Sciatic nerve (tissue), 1 donor: ENCODE results near the gene KRT24. TPM values are rescaled to one million over a fixed set of nuclear protein-coding genes. Genes with fewer than 3 reads are reported as not detected.

Source experiments
- total RNA-seq: library from RNA; stranded (reverse); fragmentation: NEBNext Ultra II Directional; extraction: Animal tissue kit (Norgen Biotek cat#: 25700); gene quantifications from one replicate; pipeline ENCODE4 v1.2.1, GENCODE V29; 2021
- donor health status: DM: no; HTN: no; CAD: no.

Gene KRT24
- total RNA-seq, 1 donor from 2014 or later = 0.53 TPM

Other genes starting within 250 kb of the KRT24 start
- gene TNS4, start 202.1 kb downstream of the KRT24 start, total RNA-seq = 0.36 TPM
- gene CCR7, start 138.3 kb downstream of the KRT24 start, total RNA-seq = 1.4 TPM
- 115 TPM for gene SMARCE1, start 55.9 kb downstream of the KRT24 start, total RNA-seq
- gene KRT222, start 38.6 kb downstream of the KRT24 start, total RNA-seq = 8.2 TPM
- gene KRT25, start 51.6 kb upstream of the KRT24 start, total RNA-seq = not detected
- not detected for gene KRT26, start 68.4 kb upstream of the KRT24 start, total RNA-seq
- gene KRT27, start 78.8 kb upstream of the KRT24 start, total RNA-seq = 1.2 TPM
- not detected for gene KRT28, start 96.2 kb upstream of the KRT24 start, total RNA-seq
- 34.1 TPM for gene KRT10, start 118.9 kb upstream of the KRT24 start, total RNA-seq
- not detected for gene KRT12, start 163.5 kb upstream of the KRT24 start, total RNA-seq
- gene KRT20, start 181.5 kb upstream of the KRT24 start, total RNA-seq = not detected
- 0.53 TPM for gene KRT23, start 233.9 kb upstream of the KRT24 start, total RNA-seq